PC-9 (cell line): Measurements from ENCODE around the gene SUGP2. TPM values are rescaled to one million over a fixed set of nuclear protein-coding genes. Genes with fewer than 3 reads are reported as not detected.

Experiments
- BruUV-seq: library from RNA; stranded (reverse); fragments of 400-500 nt; replicated peaks from 2 replicates; lab custom pipeline; 2021; lab: Mats Ljungman, UMichigan
- CTCF ChIA-PET: fragments of 300-600 bp; sonication (Branson Sonifier 250); formaldehyde crosslinking; loops from one replicate; lab custom pipeline; 2022; ENCODE audit warnings: antibody characterized with exemption; lab: Charles Lee
- POLR2A ChIA-PET: fragments of 300-600 bp; sonication (Branson Sonifier 250); formaldehyde crosslinking; loops from one replicate; lab custom pipeline; 2022; ENCODE audit warnings: antibody characterized with exemption; ENCODE audit not compliant: unreplicated experiment; lab: Charles Lee
- DNase-seq, 2 experiments: peaks; one replicate each; pipeline versions ENCODE4 v3.0.0 to v3.0.0-alpha.2; 2015 to 2022; ENCODE audit warnings: mixed read lengths in 1 of 2
- H2AFZ ChIP-seq: fragments of 200-600 bp; sonication (generic); 2 replicates; pipeline ENCODE4 v1.8.1; 2017; ENCODE audit warnings: antibody characterized with exemption
- H3F3A ChIP-seq: fragments of 200-600 bp; sonication (generic); 2 replicates; pipeline ENCODE4 v1.8.1; 2017; ENCODE audit warnings: antibody characterized with exemption, mild to moderate bottlenecking, low read depth; ENCODE audit not compliant: insufficient read depth
- H3K27ac ChIP-seq: fragments of 200-600 bp; sonication (generic); 2 replicates; pipeline ENCODE4 v1.6.1; 2016; ENCODE audit warnings: mixed run types
- H3K27me3 ChIP-seq: fragments of 200-600 bp; sonication (generic); 2 replicates; pipeline ENCODE4 v1.6.1; 2016; ENCODE audit warnings: low read depth, mixed run types; ENCODE audit not compliant: insufficient read depth
- H3K36me3 ChIP-seq: fragments of 200-600 bp; sonication (generic); 2 replicates; pipeline ENCODE4 v1.6.1; 2016; ENCODE audit warnings: low read depth, mixed run types
- H3K4me1 ChIP-seq: fragments of 200-600 bp; sonication (generic); replicated peaks from 2 replicates; pipeline ENCODE4 v1.6.1; 2016; ENCODE audit warnings: mixed run types; ENCODE audit not compliant: insufficient read depth
- H3K4me2 ChIP-seq: fragments of 200-600 bp; sonication (generic); 2 replicates; pipeline ENCODE4 v1.6.1; 2017; ENCODE audit warnings: mixed run types
- H3K4me3 ChIP-seq: fragments of 200-600 bp; sonication (generic); 2 replicates; pipeline ENCODE4 v1.6.1; 2016; ENCODE audit warnings: mixed run types
- H3K79me2 ChIP-seq: fragments of 200-600 bp; sonication (generic); 2 replicates; pipeline ENCODE4 v1.6.1; 2017; ENCODE audit warnings: low read depth, mixed run types
- H3K9me2 ChIP-seq: fragments of 200-600 bp; sonication (generic); 2 replicates; pipeline ENCODE4 v1.8.1; 2017; ENCODE audit warnings: mild to moderate bottlenecking; ENCODE audit not compliant: insufficient read depth
- H3K9me3 ChIP-seq: fragments of 200-600 bp; sonication (generic); 2 replicates; pipeline ENCODE4 v1.8.1; 2016; ENCODE audit warnings: low read depth; ENCODE audit not compliant: insufficient read depth
- H4K20me1 ChIP-seq: fragments of 200-600 bp; sonication (generic); 2 replicates; pipeline ENCODE4 v1.8.1; 2017; ENCODE audit not compliant: insufficient read depth
- EZH2 ChIP-seq: fragments of 200-600 bp; sonication (generic); IDR thresholded peaks from 2 replicates; pipeline ENCODE4 v1.8.0; 2017; ENCODE audit warnings: antibody characterized with exemption, low read depth
- intact Hi-C: fragments of 100-400 bp; cut with micrococcal nuclease; formaldehyde crosslinking; loops from one replicate; pipeline ENCODE4 v1.10.0; 2022; ENCODE audit not compliant: unreplicated experiment
- total RNA-seq: library from RNA; stranded (reverse); gene quantifications from 2 replicates; pipeline ENCODE4 v1.2.3, GENCODE V29; 2021
- TF ChIP-seq, protein P1 (sequence below): fragments of 200-600 bp; sonication (generic); conservative IDR thresholded peaks from 2 replicates; pipeline ENCODE4 v1.6.1; 2017; ENCODE audit warnings: mixed run types, antibody characterized with exemption, mild to moderate bottlenecking, moderate library complexity

Gene SUGP2
- total RNA-seq, 1 experiment from 2014 or later: 73.1 TPM

DNA sequence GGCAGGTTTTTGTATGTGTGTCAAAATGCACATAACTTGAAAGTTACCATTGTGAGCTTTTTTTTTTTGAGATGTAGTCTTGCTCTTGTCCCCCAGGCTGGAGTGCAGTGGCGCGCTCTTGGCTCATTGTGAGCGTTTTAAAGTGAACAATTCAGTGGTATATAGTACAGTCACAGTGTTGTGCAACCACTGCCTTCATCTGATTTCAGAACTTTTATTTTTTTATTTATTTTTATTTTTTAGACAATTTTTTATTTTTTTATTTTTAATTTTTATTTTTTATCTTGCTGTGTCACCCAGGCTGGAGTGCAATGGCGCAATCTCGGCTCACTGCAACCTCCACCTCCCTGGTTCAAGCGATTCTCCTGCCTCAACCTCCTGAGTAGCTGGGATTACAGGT lies 45.5 kb upstream of the SUGP2 start:
- no peaks in the 10 kb centered on the region for H3K4me1 ChIP-seq
- no peak overlapping the region for H3K4me3 ChIP-seq
- no peak for DNase-seq
- ChIA-PET POLR2A (no interaction called here), CTCF (no interaction called here)
- no peak overlapping the region for H2AFZ ChIP-seq
- TF ChIP-seq EZH2: no peak
- TF ChIP-seq, protein P1, sequence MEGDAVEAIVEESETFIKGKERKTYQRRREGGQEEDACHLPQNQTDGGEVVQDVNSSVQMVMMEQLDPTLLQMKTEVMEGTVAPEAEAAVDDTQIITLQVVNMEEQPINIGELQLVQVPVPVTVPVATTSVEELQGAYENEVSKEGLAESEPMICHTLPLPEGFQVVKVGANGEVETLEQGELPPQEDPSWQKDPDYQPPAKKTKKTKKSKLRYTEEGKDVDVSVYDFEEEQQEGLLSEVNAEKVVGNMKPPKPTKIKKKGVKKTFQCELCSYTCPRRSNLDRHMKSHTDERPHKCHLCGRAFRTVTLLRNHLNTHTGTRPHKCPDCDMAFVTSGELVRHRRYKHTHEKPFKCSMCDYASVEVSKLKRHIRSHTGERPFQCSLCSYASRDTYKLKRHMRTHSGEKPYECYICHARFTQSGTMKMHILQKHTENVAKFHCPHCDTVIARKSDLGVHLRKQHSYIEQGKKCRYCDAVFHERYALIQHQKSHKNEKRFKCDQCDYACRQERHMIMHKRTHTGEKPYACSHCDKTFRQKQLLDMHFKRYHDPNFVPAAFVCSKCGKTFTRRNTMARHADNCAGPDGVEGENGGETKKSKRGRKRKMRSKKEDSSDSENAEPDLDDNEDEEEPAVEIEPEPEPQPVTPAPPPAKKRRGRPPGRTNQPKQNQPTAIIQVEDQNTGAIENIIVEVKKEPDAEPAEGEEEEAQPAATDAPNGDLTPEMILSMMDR: no peak
- no peaks in the 10 kb centered on the region for H3K79me2 ChIP-seq
- no TSS peak for BruUV-seq
- H4K20me1 ChIP-seq: peaks cover 4% of the 10 kb centered on the region; the same call in 1 of the 2 replicates
- H3K36me3 ChIP-seq: no peaks in the 10 kb centered on the region
- no peaks in the 10 kb centered on the region for H3K9me3 ChIP-seq
- H3K4me2 ChIP-seq: no peak overlapping the region
- no peaks in the 10 kb centered on the region for H3K9me2 ChIP-seq
- no peaks in the 10 kb centered on the region for H3K27me3 ChIP-seq
- H3K27ac ChIP-seq: no peak overlapping the region
- intact Hi-C loops: no loop called here
- no peaks in the 10 kb centered on the region; the same call in 1 of the 2 replicates for H3F3A ChIP-seq

DNA sequence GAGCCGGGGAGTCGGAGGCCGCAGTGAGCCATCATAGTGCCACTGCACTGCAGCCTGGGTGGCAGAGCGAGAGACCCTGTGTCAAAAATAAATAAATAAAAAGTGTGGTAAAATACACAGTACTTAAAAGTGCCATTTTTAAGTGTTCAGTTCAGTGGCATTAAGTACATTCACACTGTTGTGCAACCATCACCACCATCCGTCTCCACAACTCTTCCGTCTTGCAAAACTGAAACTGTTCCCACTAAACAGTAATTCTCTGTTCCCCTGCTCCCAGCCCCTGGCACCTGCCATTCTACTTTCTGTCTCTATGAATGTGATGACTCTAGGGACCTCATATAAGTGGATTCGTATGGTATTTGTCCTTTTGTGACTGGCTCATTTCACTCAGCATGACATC lies 43.8 kb upstream of the SUGP2 start:
- ChIA-PET CTCF (interaction anchor here (0.7 to 0.8 kb wide), 2 partner anchors 20 to 276 kb away, joined by 3 read pairs; no protein-coding TSS in a partner anchor), POLR2A (interaction anchor here (0.7 kb wide), 1 partner anchor 244 kb away, joined by 7 read pairs; no protein-coding TSS in a partner anchor)
- Histone ChIP-seq H2AFZ (no peak overlapping the region), H3K4me1 (no peaks in the 10 kb centered on the region), H3K9me2 (no peaks in the 10 kb centered on the region), H3K4me3 (no peak overlapping the region), H3K79me2 (no peaks in the 10 kb centered on the region), H3K27me3 (no peaks in the 10 kb centered on the region), H3K27ac (no peak overlapping the region), H3K9me3 (no peaks in the 10 kb centered on the region), H4K20me1 (peaks cover 4% of the 10 kb centered on the region; the same call in 1 of the 2 replicates), H3K36me3 (no peaks in the 10 kb centered on the region), H3F3A (no peaks in the 10 kb centered on the region; the same call in 1 of the 2 replicates), H3K4me2 (no peak overlapping the region)
- BruUV-seq: no TSS peak
- intact Hi-C loops: no loop called here
- DNase-seq: no peak
- TF ChIP-seq EZH2: no peak
- TF ChIP-seq, protein P1: no peak

DNA sequence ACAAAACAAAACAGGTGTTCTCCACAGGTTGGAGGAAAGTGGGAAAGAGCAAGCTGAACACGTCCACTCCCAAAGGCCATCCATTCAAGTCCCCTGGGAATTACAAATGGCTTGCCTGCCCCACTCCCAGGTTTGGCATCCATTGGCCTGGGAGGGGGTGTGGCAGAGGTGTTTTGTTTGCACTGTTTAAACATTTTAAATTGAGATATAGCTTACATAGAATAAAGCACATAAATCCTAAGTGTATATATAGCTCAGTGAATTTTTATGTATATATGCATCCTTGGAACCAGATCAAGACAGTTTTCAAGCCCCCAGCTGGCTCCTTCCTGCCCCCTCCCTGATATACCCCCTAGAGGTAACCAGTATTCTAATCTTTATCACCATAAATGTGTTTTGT lies 43.2 kb upstream of the SUGP2 start:
- Histone ChIP-seq H3K36me3 (no peaks in the 10 kb centered on the region), H3K27me3 (no peaks in the 10 kb centered on the region), H3K9me3 (no peaks in the 10 kb centered on the region), H3K4me3 (no peak overlapping the region), H3F3A (no peaks in the 10 kb centered on the region; the same call in 1 of the 2 replicates), H3K4me2 (no peak overlapping the region), H3K4me1 (no peaks in the 10 kb centered on the region), H3K27ac (no peak overlapping the region), H2AFZ (no peak overlapping the region), H4K20me1 (peaks cover 4% of the 10 kb centered on the region; the same call in 1 of the 2 replicates), H3K9me2 (no peaks in the 10 kb centered on the region), H3K79me2 (no peaks in the 10 kb centered on the region)
- intact Hi-C loops: no loop called here
- POLR2A ChIA-PET: interaction anchor here (0.7 kb wide), 1 partner anchor 244 kb away, joined by 7 read pairs; no protein-coding TSS in a partner anchor
- no peak for TF ChIP-seq EZH2
- TF ChIP-seq, protein P1: no peak
- CTCF ChIA-PET: interaction anchor here (0.7 to 0.8 kb wide), 2 partner anchors 21 to 277 kb away, joined by 3 read pairs; no protein-coding TSS in a partner anchor
- no peak for DNase-seq
- BruUV-seq: no TSS peak
